ENCODE measurements around the gene SNRPA.

Gene SNRPA

GRCh38 chr19:40745402-40745780 is 5.6 kb upstream of the SNRPA start:
- no peak for DNase-seq (ENCODE audit: low spot score)
- TF ChIP-seq, protein P1, sequence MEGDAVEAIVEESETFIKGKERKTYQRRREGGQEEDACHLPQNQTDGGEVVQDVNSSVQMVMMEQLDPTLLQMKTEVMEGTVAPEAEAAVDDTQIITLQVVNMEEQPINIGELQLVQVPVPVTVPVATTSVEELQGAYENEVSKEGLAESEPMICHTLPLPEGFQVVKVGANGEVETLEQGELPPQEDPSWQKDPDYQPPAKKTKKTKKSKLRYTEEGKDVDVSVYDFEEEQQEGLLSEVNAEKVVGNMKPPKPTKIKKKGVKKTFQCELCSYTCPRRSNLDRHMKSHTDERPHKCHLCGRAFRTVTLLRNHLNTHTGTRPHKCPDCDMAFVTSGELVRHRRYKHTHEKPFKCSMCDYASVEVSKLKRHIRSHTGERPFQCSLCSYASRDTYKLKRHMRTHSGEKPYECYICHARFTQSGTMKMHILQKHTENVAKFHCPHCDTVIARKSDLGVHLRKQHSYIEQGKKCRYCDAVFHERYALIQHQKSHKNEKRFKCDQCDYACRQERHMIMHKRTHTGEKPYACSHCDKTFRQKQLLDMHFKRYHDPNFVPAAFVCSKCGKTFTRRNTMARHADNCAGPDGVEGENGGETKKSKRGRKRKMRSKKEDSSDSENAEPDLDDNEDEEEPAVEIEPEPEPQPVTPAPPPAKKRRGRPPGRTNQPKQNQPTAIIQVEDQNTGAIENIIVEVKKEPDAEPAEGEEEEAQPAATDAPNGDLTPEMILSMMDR (IDR thresholded peaks at IDR 0.05; ENCODE audit: borderline replicate concordance, control extremely low read depth, extremely low read depth, insufficient read depth, missing control alignments): no peak
- in situ Hi-C loops (cut with MboI; ENCODE audit: low sequenced_read_pairs, unreplicated experiment): no loop called here

DNA sequence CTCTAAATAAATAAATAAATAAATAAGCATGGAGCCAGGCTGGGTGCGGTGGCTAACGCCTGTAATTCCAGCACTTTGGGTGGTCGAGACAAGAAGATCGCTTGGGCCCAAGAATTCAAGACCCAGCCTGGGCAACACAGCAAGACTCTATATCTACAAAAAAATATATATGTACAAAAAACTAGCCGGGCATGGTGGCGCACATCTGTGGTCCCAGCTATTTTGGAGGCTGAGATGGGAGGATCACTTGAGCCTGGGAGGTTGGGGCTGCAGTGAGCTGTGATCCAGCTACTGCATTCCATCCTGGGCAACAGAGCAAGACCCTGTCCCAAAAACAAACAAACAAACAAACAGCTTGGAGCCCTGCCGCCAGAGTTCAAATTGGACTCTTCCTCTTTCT is 3.5 kb upstream of the SNRPA start:
- DNase-seq (ENCODE audit: low spot score): no peak

DNA sequence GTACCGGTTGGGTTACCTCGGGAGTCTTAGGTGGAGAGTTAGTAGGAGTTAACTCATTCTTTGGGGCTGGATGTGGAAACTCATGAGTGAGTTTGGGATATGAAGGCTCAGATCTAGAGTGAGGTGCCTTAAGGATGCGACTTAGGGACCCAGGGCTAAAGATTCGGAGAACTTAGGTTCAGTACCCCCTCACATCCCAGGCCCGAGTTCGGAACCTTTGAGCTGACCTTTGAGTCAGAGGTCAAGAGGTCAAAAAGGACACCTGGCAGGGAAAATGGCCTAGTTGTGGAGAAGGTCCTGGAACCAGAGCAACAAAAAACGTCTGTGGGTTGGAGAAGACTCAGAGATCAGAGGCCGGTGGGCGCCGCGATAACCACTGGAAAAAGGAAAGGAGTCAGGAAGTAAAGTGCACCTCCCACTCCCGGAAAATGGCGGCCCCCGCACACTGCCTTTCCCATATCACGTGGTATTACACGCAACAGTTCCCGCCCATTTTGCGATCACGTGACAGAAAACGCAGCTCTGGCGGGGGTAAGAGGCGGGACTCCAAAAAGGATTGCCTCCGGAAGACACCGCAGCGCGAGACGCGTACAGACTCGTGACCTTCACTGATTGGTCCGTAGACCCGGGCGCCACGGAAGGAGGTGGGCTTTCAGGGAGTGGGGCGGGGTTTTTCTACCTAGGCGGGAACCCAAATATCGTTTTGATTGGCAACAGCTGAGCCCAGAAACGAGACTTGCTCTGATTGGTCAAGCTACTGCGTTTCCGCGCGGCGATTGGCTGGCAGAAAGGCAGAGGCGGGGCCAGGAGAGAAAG is 737 bp upstream of the SNRPA start, which contains the start of gene ACTMAP:
TSS of gene ACTMAP (minus strand) at position 420 of the 816 bp plus-strand sequence. CDS start 674 bp downstream, outside the sequence.
- in situ Hi-C loops (cut with MboI; ENCODE audit: low sequenced_read_pairs, unreplicated experiment): no loop called here
- DNase-seq (ENCODE audit: low spot score): peak; percentile 98
- TF ChIP-seq, protein P1 (IDR thresholded peaks at IDR 0.05; ENCODE audit: borderline replicate concordance, control extremely low read depth, extremely low read depth, insufficient read depth, missing control alignments): no peak

More for the DNA sequence above, 3.5 kb upstream of the SNRPA start:
- in situ Hi-C loops (cut with MboI; ENCODE audit: low sequenced_read_pairs, unreplicated experiment): no loop called here
- TF ChIP-seq, protein P1 (IDR thresholded peaks at IDR 0.05; ENCODE audit: borderline replicate concordance, control extremely low read depth, extremely low read depth, insufficient read depth, missing control alignments): no peak

DNA sequence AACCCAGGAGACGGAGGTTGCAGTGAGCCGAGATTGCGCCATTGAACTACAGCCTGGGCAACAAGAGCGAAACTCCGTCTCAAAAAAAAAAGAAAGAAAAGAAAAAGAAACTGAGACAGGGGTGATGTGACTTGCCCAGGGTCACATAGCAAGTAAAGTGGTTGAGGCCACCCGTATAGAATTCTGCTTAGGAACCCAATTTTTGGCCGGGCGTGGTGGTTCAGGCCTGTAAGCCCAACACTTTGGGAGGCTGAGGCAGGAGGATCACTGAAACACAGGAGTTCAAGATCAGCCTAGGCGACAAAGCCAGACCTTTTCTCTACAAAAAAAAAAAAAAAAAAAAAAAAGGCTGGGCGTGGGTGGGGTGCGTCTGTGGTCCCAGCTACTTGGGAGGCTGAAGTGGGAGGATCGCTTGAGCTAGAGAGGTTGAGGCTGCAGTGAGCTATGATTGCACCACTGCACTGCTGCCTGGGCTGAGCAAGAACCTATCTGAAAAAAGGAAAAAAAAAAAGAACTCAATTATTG is 1.3 kb downstream of the SNRPA start:
- no peak for DNase-seq (ENCODE audit: low spot score)
- in situ Hi-C loops (cut with MboI; ENCODE audit: low sequenced_read_pairs, unreplicated experiment): no loop called here
- TF ChIP-seq, protein P1 (IDR thresholded peaks at IDR 0.05; ENCODE audit: borderline replicate concordance, control extremely low read depth, extremely low read depth, insufficient read depth, missing control alignments): no peak

- DNase-seq (ENCODE audit: low spot score): no peak
- TF ChIP-seq, protein P1 (IDR thresholded peaks at IDR 0.05; ENCODE audit: borderline replicate concordance, control extremely low read depth, extremely low read depth, insufficient read depth, missing control alignments): no peak
- in situ Hi-C loops (cut with MboI; ENCODE audit: low sequenced_read_pairs, unreplicated experiment): no loop called here
Measured at GRCh38 chr19:40754611-40755247, 3.7 kb downstream of the SNRPA start.

DNA sequence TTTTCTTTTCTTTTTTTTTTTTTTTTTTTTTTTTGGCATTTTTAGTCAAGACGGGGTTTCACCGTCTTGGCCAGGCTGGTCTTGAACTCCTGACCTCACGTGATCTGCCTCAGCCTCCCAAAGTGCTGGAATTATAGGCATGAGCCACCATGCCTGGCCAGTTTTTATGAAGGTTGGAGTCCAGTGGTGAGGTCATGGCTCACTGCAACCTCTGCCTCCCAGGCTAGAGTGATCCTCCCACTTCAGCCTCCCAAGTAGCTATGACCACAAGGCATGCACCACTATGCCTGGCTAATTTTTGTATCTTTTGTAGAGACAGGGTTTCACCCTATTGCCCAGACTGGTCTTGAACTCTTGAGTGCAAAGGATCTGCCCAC is 4.2 kb downstream of the SNRPA start:
- in situ Hi-C loops (cut with MboI; ENCODE audit: low sequenced_read_pairs, unreplicated experiment): no loop called here
- DNase-seq (ENCODE audit: low spot score): no peak
- TF ChIP-seq, protein P1 (IDR thresholded peaks at IDR 0.05; ENCODE audit: borderline replicate concordance, control extremely low read depth, extremely low read depth, insufficient read depth, missing control alignments): no peak

Measured in GM13976 (cell line).